Upper lobe of left lung (tissue), 6 donors: ENCODE results near the gene AKAP6. TPM values are rescaled to one million over a fixed set of nuclear protein-coding genes. Genes with fewer than 3 reads are reported as not detected.

Experiments
- ATAC-seq, 2 donors: fragments of 200-7000 bp; cut with Tn5 transposase; one replicate each; pipeline ENCODE4 v1.9.1; 2022; ENCODE audit warnings: mild to moderate bottlenecking in 2 of 2, moderate library complexity in 2 of 2; ENCODE audit not compliant: low FRiP score in 2 of 2
- DNase-seq, 2 donors: peaks; one replicate each; pipeline ENCODE4 v3.0.0-alpha.2; 2019 to 2020
- H3K27ac ChIP-seq, 4 donors: fragments of 200-600 bp; sonication (generic); one replicate each; pipeline ENCODE4 v1.5.1; 2016 to 2019
- H3K27me3 ChIP-seq, 4 donors: fragments of 200-600 bp; sonication (generic); one replicate each; pipeline ENCODE4 v1.5.1; 2017 to 2019
- H3K36me3 ChIP-seq, 4 donors: fragments of 200-600 bp; sonication (generic); one replicate each; pipeline ENCODE4 v1.5.1; 2016 to 2019
- H3K4me1 ChIP-seq, 4 donors: fragments of 200-600 bp; sonication (generic); one replicate each; pipeline ENCODE4 v1.5.1; 2018 to 2019
- H3K4me3 ChIP-seq, 4 donors: fragments of 200-600 bp; sonication (generic); one replicate each; pipeline ENCODE4 v1.5.1; 2017 to 2019; ENCODE audit warnings: mild to moderate bottlenecking in 2 of 4, moderate library complexity in 1 of 4
- H3K9me3 ChIP-seq, 4 donors: fragments of 200-600 bp; sonication (generic); one replicate each; pipeline ENCODE4 v1.5.1; 2018 to 2019
- CTCF ChIP-seq, 6 experiments: fragments of 450-650 bp in 4 of 6; fragments of 200-600 bp in 2 of 6; sonication (generic) in 2 of 6; IDR thresholded peaks; one replicate each; pipeline ENCODE4 v1.5.1; 2016 to 2019; ENCODE audit warnings: antibody characterized with exemption in 6 of 6
- EP300 ChIP-seq, 4 donors: sonication (generic); formaldehyde crosslinking; IDR thresholded peaks; one replicate each; pipeline ENCODE4 v1.5.1; 2017; ENCODE audit warnings: antibody characterized with exemption in 4 of 4, control low read depth in 2 of 4
- POLR2A ChIP-seq, 4 donors: fragments of 450-650 bp; IDR thresholded peaks; one replicate each; pipeline ENCODE4 v1.5.1; 2016 to 2017; ENCODE audit warnings: antibody characterized with exemption in 4 of 4, mild to moderate bottlenecking in 2 of 4
- POLR2AphosphoS5 ChIP-seq, 2 donors: sonication (generic); formaldehyde crosslinking; IDR thresholded peaks; one replicate each; pipeline ENCODE4 v1.5.1; 2017; ENCODE audit warnings: antibody characterized with exemption in 2 of 2
- WGBS, 2 donors: methylation state at CpG; one replicate each; pipeline ENCODE4 v1.1.5; 2017 to 2018; 5-methylcytosine and 5-hydroxymethylcytosine counted together
- total RNA-seq, 6 donors: library from RNA; depleted of rRNA in 4 of 6; stranded (reverse); fragments of >200 nt in 4 of 6; gene quantifications; one replicate each; pipeline versions ENCODE4 v1.1.0 to v1.2.1, GENCODE V29; 2016 to 2021
- donor health status: DM: no; HTN: no; CAD: no; lungs with moderate emphysema.
- donor health status: DM: no; HTN: yes; CAD: no; lungs with severe emphysema.

The AKAP6 gene
- total RNA-seq, 6 donors from 2014 or later: 6.2 to 27.7 (median 10.7) TPM

DNA sequence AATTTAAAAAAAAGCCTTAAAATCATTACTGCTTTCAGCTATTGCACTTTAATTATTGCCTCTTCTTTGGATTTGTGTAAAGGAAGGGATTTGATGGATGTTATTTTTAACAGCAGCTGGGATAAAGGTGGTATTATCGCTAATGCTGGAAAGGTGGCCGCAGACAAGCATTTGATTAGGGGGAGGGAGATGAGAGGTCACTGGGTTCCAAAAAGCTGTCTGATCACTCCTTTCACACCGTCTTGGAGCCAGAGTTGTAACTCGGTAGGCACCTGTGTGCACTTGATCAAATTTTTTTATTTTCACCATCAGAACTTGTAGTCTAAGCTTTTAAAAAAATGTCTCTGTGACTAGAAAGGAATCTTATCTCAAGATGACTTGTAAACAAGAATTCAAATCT lies 99.8 kb downstream of the AKAP6 start:
- H3K9me3 ChIP-seq: no peaks in the 10 kb centered on the region
- TF ChIP-seq EP300 (IDR thresholded peaks at IDR 0.05): no peak
- TF ChIP-seq POLR2AphosphoS5 (IDR thresholded peaks at IDR 0.05): no peak
- no peak for TF ChIP-seq POLR2A (IDR thresholded peaks at IDR 0.05)
- ATAC-seq (no peak), DNase-seq (no peak)
- H3K4me3 ChIP-seq: no peak overlapping the region
- H3K4me1 ChIP-seq: no peaks in the 10 kb centered on the region
- no peaks in the 10 kb centered on the region for H3K27me3 ChIP-seq
- 54 to 65% methylated on average over 4 of the region's 4 CpGs for WGBS, 2 donors
- no peak overlapping the region for H3K27ac ChIP-seq
- H3K36me3 ChIP-seq: no peaks in the 10 kb centered on the region

DNA sequence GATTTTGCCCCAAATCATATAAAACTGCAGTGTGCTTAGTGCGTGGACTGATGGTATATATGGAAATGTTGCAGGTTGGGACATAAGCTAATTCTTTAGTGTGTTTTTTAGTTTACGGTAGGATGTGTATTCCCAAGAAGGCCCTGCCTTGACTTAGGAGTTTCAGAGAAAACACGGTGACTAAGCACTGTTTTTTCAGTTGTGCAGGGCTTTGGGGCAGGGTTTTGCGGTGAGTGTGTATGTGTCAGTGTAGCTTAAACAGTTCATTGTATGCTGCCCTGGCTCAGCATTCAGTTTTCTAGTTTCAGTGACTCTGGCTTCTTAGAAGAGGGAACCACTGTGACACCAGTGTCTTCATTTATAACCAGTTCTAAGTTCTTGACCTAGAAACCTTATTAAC lies 101.2 kb downstream of the AKAP6 start:
- H3K4me3 ChIP-seq: no peak overlapping the region
- no peaks in the 10 kb centered on the region for H3K9me3 ChIP-seq
- WGBS, 2 donors: 89 to 94% methylated on average over 4 of the region's 4 CpGs
- TF ChIP-seq POLR2AphosphoS5 (IDR thresholded peaks at IDR 0.05): no peak
- no peak for TF ChIP-seq EP300 (IDR thresholded peaks at IDR 0.05)
- no peak for TF ChIP-seq POLR2A (IDR thresholded peaks at IDR 0.05)
- no peak for TF ChIP-seq CTCF (IDR thresholded peaks at IDR 0.05)
- no peaks in the 10 kb centered on the region for H3K4me1 ChIP-seq
- DNase-seq (no peak), ATAC-seq (no peak)
- no peaks in the 10 kb centered on the region for H3K27me3 ChIP-seq
- no peak overlapping the region for H3K27ac ChIP-seq
- no peaks in the 10 kb centered on the region for H3K36me3 ChIP-seq

GRCh38 chr14:32432813-32433538 lies 103.9 kb downstream of the AKAP6 start:
- no peak overlapping the region for H3K4me3 ChIP-seq
- no peak for TF ChIP-seq CTCF (IDR thresholded peaks at IDR 0.05)
- TF ChIP-seq EP300 (IDR thresholded peaks at IDR 0.05): no peak
- no peak for TF ChIP-seq POLR2A (IDR thresholded peaks at IDR 0.05)
- TF ChIP-seq POLR2AphosphoS5 (IDR thresholded peaks at IDR 0.05): no peak

DNA sequence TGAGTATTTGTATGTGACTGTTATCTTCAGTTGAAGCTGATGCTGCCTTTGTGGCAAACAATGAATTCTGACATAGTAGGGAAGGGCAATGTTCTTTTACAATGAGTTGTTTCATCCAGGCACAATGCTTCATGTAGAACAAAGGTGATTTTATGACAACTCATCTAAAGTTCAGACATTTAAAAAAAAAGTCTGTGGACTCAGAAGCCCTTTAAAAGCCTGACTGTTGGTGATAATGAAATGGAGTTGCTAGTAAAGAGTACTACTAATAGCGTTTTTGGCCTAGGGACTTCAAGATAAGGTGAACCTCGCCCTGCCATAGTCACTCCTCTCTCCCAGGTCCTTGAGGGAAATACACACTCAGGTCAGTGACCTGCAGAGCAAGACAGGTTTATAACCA lies 105.1 kb downstream of the AKAP6 start:
- 54 to 91% methylated on average over 2 of the region's 2 CpGs for WGBS, 2 donors
- no peak for TF ChIP-seq POLR2AphosphoS5 (IDR thresholded peaks at IDR 0.05)
- TF ChIP-seq EP300 (IDR thresholded peaks at IDR 0.05): no peak
- no peak for TF ChIP-seq CTCF (IDR thresholded peaks at IDR 0.05)
- no peak for TF ChIP-seq POLR2A (IDR thresholded peaks at IDR 0.05)
- Histone ChIP-seq H3K4me3 (no peak overlapping the region), H3K36me3 (no peaks in the 10 kb centered on the region), H3K27me3 (no peaks in the 10 kb centered on the region), H3K9me3 (no peaks in the 10 kb centered on the region), H3K4me1 (no peaks in the 10 kb centered on the region), H3K27ac (no peak overlapping the region)
- DNase-seq (no peak), ATAC-seq (no peak)

More at GRCh38 chr14:32432813-32433538, 103.9 kb downstream of the AKAP6 start:
- ATAC-seq: peak in 1 of 2 donors; percentile 32
- Histone ChIP-seq H3K36me3 (no peaks in the 10 kb centered on the region), H3K4me1 (no peaks in the 10 kb centered on the region), H3K27me3 (no peaks in the 10 kb centered on the region), H3K9me3 (no peaks in the 10 kb centered on the region), H3K27ac (peak overlapping the region in 1 of 4 donors; percentile 33)
- DNase-seq: no peak
- WGBS, 2 donors: 83 to 90% methylated on average over 8 of the region's 8 CpGs

DNA sequence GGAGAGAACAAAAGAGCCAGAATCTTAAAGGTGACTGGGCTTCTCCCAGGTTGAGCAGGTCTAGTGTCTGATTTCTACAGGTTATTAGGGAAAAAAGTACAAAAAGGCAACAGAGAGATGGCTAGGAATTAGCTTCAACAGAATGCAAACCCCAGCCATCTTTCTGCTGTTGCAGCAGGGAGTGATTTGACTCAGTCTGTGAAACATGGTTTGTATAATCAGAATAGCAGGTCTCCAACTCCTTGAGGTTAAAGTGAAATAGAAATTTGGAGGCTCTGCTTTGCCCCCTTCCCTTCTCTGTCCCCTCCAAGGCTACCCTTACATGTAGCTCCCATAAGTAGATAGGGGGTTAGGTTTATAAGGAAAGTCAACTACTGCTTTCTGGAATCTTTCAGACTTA lies 105.8 kb downstream of the AKAP6 start:
- no peaks in the 10 kb centered on the region for H3K9me3 ChIP-seq
- no peaks in the 10 kb centered on the region for H3K36me3 ChIP-seq
- no peaks in the 10 kb centered on the region for H3K27me3 ChIP-seq
- H3K27ac ChIP-seq: no peak overlapping the region
- DNase-seq (no peak), ATAC-seq (no peak)
- no peak overlapping the region for H3K4me3 ChIP-seq
- TF ChIP-seq POLR2AphosphoS5 (IDR thresholded peaks at IDR 0.05) (no peak), POLR2A (IDR thresholded peaks at IDR 0.05) (no peak), CTCF (IDR thresholded peaks at IDR 0.05) (no peak), EP300 (IDR thresholded peaks at IDR 0.05) (no peak)
- H3K4me1 ChIP-seq: no peaks in the 10 kb centered on the region
